Cerebellar nuclear complex (tissue), 1 donor: ENCODE results near the gene FAM118A.
"Not testable (repeated sequence)": the region's sequence is repeated elsewhere in the genome, so short reads cannot be mapped to it uniquely, and the experiment has no call there.

Experiments used
- DNase-seq, 2 experiments: peaks; one replicate each; lab custom pipeline; 2025; lab: John Stamatoyannopoulos, UW

The FAM118A gene

DNA sequence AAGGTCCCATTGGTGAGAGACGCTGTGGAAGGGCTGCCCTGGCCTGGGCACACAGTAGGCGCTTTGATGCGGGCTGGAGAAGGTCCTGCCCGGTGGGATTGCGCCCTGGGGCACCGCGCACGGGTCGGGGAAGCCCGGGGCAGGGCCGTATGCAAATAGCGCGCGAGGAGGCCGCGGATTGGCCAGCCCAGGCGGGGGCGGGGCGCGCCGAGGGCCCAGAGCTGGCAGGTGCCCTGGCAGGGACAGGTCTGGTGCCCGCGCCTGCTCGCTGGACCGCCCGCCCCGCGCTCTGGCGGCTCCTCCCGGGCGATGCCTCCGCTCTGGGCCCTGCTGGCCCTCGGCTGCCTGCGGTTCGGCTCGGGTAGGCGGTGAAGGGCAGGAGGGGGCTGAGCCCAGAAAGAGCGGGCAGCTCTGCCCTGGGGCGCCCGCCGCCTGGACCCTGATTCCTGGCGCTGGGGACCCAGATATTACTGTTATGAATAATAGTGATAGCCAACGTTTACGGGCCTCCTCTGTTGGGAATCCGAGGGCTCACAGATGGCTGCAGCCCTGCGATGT is 24.9 kb upstream of the FAM118A start, which contains the start of gene UPK3A:
UPK3A (plus strand) TSS at position 245 of the 558 bp plus-strand sequence; CDS start at position 310, 65 bp downstream.
- DNase-seq: no peak

DNA sequence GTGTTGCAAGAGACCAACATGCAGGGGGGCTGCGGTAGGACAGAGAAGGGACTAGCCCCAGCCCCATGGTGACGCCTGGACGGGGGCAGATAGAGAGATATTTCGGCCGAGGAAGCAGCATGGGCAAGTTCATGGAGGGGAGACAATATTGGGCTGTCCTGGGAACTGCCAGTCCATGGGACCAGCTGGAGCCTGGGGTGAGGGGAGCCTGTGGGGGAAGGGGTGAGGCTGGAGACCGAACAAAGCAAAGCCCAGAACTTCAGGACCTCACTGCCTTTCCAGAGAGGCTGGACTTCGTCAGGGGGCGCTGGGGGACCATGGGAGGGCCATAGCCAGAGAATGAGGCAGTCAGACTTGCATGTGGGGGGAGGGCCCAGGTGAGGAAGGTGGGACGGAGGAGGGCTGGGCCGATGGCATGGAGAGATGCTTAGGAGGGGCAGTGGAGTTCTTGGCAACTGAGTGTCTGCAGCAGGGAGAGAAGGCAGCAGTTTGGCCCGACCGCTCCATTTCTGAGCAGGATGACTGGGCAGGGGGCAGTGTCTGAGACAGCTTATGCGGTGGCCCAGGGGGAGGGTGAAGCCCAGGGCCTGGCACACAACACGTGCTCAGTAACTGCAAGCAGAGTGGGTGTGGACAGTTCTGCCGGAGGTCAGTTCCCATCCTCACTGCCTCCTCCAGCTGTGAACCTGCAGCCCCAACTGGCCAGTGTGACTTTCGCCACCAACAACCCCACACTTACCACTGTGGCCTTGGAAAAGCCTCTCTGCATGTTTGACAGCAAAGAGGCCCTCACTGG is 24.3 kb upstream of the FAM118A start:
- no peak for DNase-seq

DNA sequence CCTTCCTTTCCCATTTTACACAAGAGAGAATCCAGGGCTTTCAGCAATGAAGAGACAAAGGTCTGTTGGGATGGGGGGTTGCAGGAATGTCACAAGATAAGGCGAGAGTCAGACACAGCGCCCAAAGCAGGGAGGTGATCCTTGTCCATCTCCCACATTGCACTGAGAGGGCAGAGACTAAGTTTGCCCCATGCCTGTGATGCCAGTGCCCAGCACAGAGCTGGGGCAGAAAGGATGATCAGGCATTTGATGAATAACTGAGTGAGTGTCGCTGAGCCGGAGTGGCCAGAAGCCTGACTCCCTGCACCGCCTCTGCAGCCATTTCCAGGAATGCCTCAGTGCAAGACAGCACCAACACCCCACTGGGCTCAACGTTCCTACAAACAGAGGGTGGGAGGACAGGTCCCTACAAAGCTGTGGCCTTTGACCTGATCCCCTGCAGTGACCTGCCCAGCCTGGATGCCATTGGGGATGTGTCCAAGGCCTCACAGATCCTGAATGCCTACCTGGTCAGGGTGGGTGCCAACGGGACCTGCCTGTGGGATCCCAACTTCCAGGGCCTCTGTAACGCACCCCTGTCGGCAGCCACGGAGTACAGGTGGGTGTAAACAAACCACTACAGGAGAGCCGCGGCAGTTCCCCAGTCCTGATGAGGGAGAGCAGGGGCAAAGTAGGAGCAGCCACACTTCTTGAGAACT is 22.7 kb upstream of the FAM118A start:
- DNase-seq: no peak

DNA sequence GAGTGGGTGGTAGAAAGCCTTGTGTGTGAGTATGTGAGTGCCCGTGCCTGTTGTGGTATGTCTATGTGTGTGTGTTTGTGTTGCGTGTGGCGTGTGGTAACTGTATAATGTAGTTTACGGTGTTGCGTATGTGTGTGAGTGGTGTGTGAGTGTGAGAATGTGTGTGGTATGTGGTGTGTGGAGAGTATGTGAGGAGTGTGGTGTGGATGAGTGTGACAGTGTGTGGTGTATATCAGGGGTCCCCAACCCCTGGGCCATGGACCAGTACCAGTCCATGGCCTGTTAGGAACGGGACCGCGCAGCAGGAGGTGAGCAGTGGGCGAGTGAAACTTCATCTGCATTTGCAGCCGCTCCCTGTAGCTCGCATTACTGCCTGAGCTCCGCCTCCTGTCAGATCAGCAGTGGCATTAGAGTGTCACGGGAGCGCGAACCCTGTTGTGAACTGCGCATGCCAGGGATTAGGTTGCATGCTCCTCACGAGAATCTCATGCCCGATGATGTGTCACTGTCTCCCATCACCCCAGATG is 19.3 kb upstream of the FAM118A start:
- DNase-seq: no peak

DNA sequence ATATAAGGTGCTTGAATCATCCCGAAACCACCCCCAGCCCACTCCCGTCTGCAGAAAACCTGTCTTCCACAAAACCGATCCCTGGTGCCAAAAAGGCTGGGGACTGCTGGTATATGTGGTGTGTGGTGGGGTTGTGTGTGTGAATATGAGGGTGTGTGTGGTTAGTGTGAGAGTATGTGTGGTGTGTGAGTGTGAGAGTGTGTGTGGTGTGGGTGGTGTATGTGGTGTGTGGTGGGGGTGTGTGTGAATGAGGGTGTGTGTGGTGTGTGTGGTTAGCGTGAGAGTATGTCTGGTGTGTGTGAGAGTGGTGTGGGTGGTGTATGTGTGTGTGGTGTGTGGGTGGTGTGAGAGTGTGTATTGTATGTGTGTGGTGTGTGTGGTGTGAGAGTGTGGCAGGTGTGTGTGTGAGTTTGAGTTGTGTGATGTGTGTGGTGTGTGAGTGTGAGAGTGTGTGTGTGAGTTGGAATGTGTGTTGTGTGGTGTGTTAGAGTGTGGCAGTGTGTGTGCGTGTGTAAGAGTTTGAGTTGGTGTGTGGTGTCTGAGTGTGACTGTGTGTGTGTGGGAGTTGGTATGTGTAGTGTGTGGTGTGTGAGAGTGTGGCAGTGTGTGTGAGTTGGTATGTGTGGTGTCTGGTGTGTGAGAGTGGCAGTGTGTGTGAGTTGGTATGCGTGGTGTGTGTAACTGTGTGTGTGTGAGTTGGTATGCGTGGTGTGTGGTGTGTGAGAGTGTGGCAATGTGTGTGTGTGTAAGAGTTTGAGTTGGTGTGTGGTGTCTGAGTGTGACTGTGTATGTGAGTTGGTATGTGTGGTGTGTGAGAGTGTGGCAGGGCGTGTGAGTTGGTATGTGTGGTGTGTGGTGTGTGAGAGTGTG is 18.4 kb upstream of the FAM118A start:
- DNase-seq: no peak

DNA sequence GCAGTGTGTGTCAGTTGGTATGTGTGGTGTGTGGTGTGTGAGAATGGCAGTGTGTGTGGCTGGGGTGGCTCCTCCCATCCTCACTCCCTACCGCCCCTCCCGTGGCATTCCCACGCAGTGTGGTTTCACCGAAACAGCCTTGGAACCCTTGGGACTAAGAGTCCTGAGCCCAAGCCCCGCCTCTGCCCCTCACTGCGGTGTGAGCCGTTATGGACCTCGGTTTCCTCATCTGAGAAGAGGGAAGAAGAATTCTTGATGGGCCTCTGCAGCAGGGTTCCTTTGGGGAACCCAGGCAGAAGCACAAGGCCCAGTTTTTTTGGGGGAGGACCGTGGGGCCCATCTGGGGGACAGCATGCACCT is 17.8 kb upstream of the FAM118A start:
- DNase-seq: no peak

DNA sequence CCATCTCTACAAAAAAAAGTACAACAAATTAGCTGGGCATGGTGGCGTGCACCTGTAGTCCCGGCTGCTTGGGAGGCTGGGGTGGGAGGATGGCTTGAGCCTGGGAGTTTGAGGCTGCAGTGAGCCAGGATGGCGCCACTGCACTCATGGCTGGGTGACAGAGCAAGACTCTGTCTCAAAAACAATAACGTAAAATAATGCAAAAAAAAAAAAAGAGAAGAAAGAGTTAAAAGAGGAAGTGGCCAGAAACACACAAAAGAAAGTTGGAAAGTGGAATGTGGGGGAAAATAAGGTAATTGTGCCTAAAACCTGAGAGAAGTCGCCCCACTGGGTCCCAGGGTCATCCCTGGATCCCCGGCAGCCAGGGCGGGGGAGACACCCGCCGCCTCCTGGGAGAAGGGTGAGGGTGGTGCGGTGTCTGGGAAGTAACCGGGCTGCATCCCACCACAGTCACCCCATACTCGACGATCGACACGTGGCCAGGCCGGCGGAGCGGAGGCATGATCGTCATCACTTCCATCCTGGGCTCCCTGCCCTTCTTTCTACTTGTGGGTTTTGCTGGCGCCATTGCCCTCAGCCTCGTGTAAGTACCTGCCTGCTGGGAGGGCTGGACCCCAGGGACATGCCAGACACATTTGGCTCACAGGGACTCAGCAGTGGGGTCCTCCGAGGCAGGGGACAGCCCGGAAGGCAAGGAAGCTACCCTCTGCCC is 16.8 kb upstream of the FAM118A start:
- no peak for DNase-seq

DNA sequence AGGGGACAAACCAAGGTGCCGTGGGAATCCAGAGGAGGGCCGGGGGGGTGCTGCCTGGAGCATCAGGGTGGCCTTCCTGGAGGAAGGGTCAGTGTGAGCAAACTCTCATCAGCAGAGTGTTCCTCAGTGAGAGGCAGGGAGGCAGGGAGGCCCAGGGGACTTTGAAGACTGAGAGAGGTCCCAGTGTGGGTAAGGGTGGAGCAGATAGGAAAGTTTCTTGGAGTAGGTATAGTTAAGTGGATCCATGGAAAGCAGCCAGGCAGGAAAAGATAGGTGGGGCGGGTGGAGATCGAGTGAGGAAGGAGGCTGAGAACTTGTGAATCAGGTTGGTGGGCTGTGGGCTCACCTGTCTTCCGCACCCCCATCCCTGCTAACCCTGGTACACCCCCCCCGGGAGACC is 15.7 kb upstream of the FAM118A start:
- DNase-seq: no peak

DNA sequence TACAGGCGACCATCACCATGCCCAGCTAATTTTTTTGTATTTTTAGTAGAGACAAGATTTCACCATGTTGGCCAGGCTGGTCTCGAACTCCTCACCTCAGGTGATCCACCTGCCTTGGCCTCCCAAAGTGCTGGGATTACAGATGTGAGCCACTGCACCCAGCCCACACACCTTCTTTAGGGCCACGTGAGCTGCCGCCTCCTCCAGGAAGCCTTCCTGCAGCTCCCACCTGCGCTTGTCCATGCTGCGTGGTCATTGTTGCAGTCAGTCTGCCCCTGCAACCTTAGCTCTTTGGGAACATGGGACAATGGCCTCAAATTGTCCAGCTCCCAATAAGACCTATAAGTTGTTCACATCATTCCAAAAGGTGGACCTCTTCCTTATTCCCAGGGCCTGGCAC is 14.7 kb upstream of the FAM118A start:
- DNase-seq: not testable (repeated sequence)

DNA sequence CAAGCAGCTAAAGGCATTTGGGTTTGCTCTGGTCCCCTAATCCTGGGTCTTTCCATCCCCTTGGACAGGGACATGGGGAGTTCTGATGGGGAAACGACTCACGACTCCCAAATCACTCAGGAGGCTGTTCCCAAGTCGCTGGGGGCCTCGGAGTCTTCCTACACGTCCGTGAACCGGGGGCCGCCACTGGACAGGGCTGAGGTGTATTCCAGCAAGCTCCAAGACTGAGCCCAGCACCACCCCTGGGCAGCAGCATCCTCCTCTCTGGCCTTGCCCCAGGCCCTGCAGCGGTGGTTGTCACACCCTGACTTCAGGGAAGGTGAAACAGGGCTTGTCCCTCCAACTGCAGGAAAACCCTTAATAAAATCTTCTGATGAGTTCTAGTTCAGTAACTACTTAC is 14.2 kb upstream of the FAM118A start:
- no peak for DNase-seq

DNA sequence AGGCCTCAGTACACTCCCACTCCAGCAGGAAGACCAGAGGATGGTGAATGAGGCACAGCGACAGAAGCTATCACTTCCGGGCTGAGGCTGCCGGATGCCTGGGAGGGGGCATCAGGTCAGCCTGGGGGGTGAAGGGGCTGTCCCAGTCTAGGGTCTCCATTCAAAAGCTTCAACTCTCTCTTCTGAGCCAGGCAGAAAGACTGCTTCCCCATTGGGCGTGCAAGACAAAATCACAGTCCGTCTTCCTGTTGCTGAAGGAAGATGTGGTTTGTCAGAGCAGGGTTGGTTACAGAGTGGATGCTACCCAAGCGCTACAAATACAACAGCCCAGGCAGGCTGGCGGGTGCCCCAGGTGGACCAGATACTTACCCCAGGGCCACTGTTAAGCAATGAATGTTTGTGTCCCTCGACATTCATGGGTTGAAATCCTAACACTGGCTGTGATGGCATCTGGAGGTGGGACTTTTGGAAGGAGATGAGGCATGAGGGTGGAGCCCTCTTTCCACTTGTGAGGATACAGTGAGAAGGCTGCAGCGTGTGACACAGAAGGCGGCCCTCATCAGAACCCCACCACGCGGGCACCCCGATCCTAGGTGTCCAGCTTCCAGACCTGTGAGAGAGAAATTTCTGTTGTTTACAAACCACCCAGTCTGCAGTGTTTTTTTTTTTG is 13.0 kb upstream of the FAM118A start:
- no peak for DNase-seq

DNA sequence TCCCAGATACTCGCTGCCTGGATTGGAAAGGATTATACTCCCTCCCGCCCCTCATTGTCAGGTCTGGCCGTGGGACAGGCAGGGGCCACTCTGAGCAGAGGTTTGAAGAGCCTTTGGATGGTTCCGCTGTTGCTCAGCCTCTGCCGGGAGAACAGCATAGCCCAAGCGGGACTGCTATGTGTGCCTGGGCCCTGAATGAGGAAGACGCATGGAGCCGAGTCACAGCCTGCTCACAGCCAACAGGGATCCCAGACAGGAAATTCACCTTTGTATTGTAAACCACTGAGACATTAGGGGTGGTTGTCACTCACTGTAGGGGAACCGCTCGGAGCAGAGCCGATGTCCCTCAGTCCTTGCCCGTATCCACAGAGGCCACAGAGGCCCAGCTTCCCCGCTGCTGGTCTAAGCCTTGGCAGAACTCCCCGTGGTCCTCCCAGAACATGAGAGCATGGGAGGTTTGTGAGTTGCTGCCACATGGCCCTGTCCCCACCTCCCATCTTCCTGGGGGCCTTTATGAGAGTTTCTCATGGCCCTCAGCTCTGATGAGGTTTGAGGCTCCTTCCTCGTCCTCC is 10.7 kb upstream of the FAM118A start:
- no peak for DNase-seq

DNA sequence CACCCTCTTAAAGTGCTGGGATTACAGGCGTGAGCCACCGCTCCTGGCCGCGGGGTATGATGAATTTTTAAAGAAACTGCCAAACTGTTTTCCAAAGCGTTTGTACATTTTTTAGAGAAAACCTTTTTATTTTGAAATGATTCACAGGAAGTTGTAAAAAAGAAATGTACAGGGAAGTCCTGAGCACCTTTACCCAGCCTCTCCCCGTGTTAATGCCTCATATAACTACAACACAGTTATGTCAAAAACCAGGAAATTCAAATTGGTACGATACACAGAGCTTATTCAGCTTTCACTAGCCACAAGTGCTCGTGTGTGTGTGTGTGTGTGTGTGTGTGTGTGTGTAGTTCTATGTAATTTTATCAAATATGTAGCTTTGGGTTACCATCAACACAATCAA is 7.0 kb upstream of the FAM118A start:
- no peak for DNase-seq

DNA sequence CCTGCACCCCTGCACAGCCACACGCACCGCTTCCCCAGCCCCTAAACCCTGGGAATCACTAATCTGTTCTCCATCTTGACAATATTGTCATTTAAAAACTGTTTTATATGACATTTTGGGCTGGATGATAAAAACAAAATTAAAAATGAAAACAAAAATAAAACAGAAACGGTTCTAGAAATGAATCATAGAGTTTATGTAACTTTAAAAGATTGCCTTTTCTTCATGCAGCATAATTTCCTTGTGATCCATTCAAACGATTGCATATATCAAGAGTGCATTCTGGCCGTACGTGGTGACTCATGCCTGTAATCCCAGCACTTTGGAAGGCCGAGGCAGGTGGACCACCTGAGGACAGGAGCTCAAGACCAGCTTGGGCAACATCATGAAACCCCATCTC is 6.6 kb upstream of the FAM118A start:
- DNase-seq: no peak

DNA sequence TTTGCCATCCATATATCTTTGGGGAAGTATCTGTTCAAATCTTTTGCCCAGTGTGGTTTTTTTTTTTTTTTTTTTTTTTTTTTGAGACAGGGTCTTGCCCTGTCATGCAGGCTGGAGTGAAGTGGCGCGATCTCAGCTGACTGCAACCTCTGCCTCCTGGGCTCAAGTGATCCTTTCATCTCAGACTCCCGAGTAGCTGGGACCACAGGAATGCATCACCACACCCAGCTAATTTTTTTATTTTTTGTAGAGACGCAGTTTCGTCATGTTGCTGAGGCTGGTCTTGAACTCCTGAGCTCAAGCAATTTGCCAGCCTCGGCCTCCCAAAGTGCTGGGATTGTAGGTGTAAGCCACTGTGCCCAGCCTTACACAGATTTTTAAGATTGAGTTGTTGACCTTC is 4.8 kb upstream of the FAM118A start:
- no peak for DNase-seq

DNA sequence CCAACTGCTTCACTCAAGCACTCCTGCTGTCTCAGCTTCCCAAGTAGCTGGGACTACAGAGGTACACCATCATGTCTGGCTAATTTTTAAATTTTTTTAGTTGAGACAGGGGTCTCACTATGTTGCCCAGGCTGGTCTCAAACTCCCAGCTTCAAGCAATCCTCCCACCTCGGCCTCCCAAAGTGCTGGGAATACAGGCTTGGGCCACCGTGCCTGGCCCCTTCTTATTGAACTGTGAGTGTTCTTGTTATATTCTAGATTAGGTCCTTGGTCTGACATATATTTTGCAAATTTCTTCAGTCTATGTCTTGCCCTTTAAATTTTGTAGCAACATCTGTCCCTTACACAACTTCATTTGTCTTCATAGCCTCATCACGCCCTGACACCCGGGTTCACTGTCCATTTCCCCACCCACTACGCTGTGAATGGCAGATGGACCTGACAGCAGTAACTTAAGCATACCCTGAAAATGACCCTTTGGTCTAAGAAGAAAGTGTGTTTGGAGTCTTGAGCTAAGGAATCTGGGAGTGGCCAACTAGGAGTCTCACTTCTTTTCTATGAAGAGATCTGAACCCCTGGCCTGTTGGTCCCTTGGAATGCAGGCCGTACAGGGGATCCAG is 4.2 kb upstream of the FAM118A start:
- DNase-seq: no peak

DNA sequence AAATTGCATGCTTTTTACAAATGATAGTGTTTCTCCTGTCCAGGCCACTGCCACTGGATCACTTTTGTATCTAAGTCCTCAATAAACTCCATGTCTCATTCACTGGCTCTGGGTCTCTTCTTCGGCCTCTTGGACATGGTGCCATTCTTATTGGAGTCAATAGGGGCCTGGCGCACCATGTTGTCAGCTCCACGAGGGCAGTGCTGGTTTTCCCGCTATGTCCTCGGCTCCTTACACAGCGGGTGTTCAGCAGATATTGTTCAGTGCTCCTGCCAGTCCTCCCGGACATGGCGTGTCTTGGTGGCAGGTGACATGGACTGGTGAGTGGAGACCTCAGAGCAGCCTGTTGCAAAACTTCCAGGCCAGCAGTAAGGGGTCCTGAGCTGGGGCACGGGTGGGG is 3.6 kb upstream of the FAM118A start:
- DNase-seq: no peak

DNA sequence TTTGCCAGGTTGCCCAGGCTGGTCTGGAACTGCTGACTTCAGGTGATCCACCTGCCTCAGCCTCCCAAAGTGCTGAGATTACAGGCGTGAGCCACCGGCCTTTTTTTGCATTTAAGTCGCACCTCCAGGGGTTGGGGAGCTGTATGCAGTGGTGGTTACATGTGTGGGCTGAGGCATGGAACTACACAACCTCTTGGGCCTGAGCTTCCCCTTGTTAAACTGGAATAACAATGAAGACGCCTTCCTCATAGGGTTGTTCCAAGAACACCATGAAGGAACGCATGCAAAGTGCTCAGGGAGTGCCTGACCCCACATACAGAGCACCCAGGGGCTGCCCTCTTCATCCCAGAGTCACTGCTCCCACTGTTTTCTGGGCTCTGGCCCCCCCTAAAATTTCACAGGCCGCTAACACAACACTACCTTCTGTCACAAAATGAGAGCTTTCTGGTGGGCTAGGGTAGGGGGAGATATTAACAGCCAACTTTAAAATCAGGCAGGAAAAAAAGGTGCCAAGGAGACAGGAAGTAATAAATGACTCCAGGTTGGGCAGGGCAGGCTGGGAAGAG is 1.3 kb upstream of the FAM118A start:
- no peak for DNase-seq

DNA sequence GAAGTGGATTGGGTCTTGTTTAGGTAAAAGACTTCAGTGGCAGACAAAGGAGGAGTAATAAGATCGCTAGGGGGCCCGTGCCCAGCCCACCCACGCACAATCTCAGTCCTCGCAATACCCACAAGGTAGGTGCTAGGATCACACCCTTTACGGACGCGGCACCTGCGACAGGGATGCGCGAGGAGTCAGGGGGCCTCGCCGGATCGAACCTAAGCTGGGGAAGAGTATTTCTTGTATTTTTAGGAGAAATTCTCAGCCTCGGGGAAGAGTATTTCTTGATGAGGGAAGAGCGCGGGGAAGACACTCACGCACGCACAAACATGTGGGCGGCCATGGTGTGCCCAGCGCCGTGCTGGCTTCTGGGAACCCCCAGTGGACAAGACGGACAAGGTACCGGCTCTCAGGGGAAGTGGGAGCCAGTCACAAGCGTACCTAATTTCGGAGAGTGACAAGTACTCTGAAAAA is 745 bp upstream of the FAM118A start:
- DNase-seq: no peak
